B cell (primary cell): ENCODE data around the gene CYGB. TPM values are rescaled to one million over a fixed set of nuclear protein-coding genes. Genes with fewer than 3 reads are reported as not detected.

Source experiments
- ATAC-seq: fragments of 200-7000 bp; cut with Tn5 transposase; one replicate; pipeline ENCODE4 v1.10.0; 2021; ENCODE audit warnings: low read depth, mild to moderate bottlenecking, moderate number of reproducible peaks, moderate library complexity
- CTCF ChIA-PET: fragments of 350-600 bp; sonication (Branson Sonifier 250); formaldehyde crosslinking; loops from one replicate; lab custom pipeline; 2021; ENCODE audit warnings: antibody characterized with exemption, inconsistent platforms; lab: Charles Lee
- POLR2A ChIA-PET: fragments of 350-600 bp; sonication (Branson Sonifier 250); formaldehyde crosslinking; loops from one replicate; lab custom pipeline; 2021; ENCODE audit warnings: antibody characterized with exemption; lab: Charles Lee
- DNase-seq: peaks from one replicate; pipeline ENCODE4 v3.0.0; 2013
- H2AFZ ChIP-seq: 2 replicates; pipeline ENCODE4 v1.6.1; 2012; ENCODE audit warnings: mild to moderate bottlenecking, low read depth, low read length; ENCODE audit not compliant: insufficient read depth, poor library complexity, severe bottlenecking
- H3K27ac ChIP-seq, 2 donors: 1 replicate in 1 of 2; 2 replicates in 1 of 2; pipeline ENCODE4 v1.5.1; 2012 to 2013; ENCODE audit warnings: low read length in 2 of 2, mild to moderate bottlenecking in 2 of 2, moderate library complexity in 1 of 2
- H3K27me3 ChIP-seq, 4 experiments: fragments of 200-600 bp in 1 of 4; sonication (generic) in 1 of 4; replicated peaks in 1 of 4; 1 replicate in 2 of 4; 2 replicates in 2 of 4; pipeline versions ENCODE4 v1.6.1 to v1.7.0; 2013 to 2016; ENCODE audit warnings: low read length in 3 of 4, mild to moderate bottlenecking in 2 of 4, mixed read lengths in 1 of 4, moderate library complexity in 1 of 4; ENCODE audit not compliant: insufficient read depth in 4 of 4, control insufficient read depth in 3 of 4; ENCODE audit errors: control extremely low read depth in 1 of 4
- H3K36me3 ChIP-seq, 2 experiments: replicated peaks in 1 of 2; 1 replicate in 1 of 2; 2 replicates in 1 of 2; pipeline versions ENCODE4 v1.6.1 to v1.7.1; 2013; ENCODE audit warnings: low read length in 1 of 2; ENCODE audit not compliant: insufficient read depth in 2 of 2, control insufficient read depth in 1 of 2; ENCODE audit errors: control extremely low read depth in 1 of 2, extremely low read depth in 1 of 2
- H3K4me1 ChIP-seq, 2 donors: fragments of 200-600 bp in 1 of 2; sonication (generic) in 1 of 2; 1 replicate in 1 of 2; 2 replicates in 1 of 2; pipeline versions ENCODE4 v1.5.1 to v1.6.1; 2013 to 2017; ENCODE audit warnings: low read length in 2 of 2; ENCODE audit not compliant: control insufficient read depth in 2 of 2, insufficient read depth in 2 of 2
- H3K4me2 ChIP-seq: replicated peaks from 2 replicates; pipeline ENCODE3; 2012; ENCODE audit warnings: mild to moderate bottlenecking, low read depth, low read length; ENCODE audit not compliant: poor library complexity, severe bottlenecking
- H3K4me3 ChIP-seq, 5 experiments: fragments of 200-600 bp in 1 of 5; sonication (generic) in 1 of 5; 1 replicate in 3 of 5; 2 replicates in 2 of 5; pipeline versions ENCODE4 v1.5.1 to v1.7.0; 2011 to 2016; ENCODE audit warnings: low read length in 4 of 5, mild to moderate bottlenecking in 4 of 5, low read depth in 2 of 5, control low read depth in 1 of 5, moderate library complexity in 1 of 5; ENCODE audit not compliant: insufficient read depth in 1 of 5; ENCODE audit errors: control extremely low read depth in 1 of 5, extremely low read depth in 1 of 5
- H3K79me2 ChIP-seq: fragments of 200-600 bp; sonication (generic); one replicate; pipeline ENCODE4 v1.6.0; 2016; ENCODE audit warnings: low read length; ENCODE audit not compliant: control insufficient read depth, insufficient read depth
- H3K9ac ChIP-seq: fragments of 200-600 bp; sonication (generic); 2 replicates; pipeline ENCODE4 v1.6.1; 2017; ENCODE audit warnings: mild to moderate bottlenecking, low read length, moderate library complexity
- H3K9me3 ChIP-seq, 3 donors: one replicate each; pipeline versions ENCODE4 v1.6.1 to v1.7.1; 2013; ENCODE audit warnings: low read length in 2 of 3; ENCODE audit not compliant: control insufficient read depth in 2 of 3, insufficient read depth in 1 of 3; ENCODE audit errors: control extremely low read depth in 1 of 3
- H4K20me1 ChIP-seq: 2 replicates; pipeline ENCODE4 v1.6.0; 2012; ENCODE audit warnings: mild to moderate bottlenecking, low read length; ENCODE audit not compliant: insufficient read depth, control insufficient read depth, poor library complexity, severe bottlenecking
- H3K27ac Mint-ChIP-seq: one replicate; pipeline ENCODE4 v1.8.0; 2021; ENCODE audit warnings: mixed read lengths
- H3K27me3 Mint-ChIP-seq: one replicate; pipeline ENCODE4 v1.8.0; 2021; ENCODE audit warnings: mixed read lengths
- H3K4me1 Mint-ChIP-seq: one replicate; pipeline ENCODE4 v1.8.0; 2021; ENCODE audit warnings: mixed read lengths
- H3K4me3 Mint-ChIP-seq: one replicate; pipeline ENCODE4 v1.8.0; 2021; ENCODE audit warnings: mixed read lengths
- H3K9me3 Mint-ChIP-seq: one replicate; pipeline ENCODE4 v1.8.0; 2022; ENCODE audit warnings: mixed read lengths; ENCODE audit not compliant: insufficient read depth
- CTCF ChIP-seq: fragments of 200-600 bp; IDR thresholded peaks from one replicate; pipeline ENCODE4 v1.8.0; 2022; ENCODE audit warnings: antibody characterized with exemption, mild to moderate bottlenecking
- EZH2 ChIP-seq: IDR thresholded peaks from 2 replicates; pipeline ENCODE4 v1.6.1; 2012; ENCODE audit warnings: borderline replicate concordance, low read depth, mild to moderate bottlenecking, moderate library complexity, low read length; ENCODE audit not compliant: insufficient read depth, poor library complexity, severe bottlenecking
- WGBS: methylation state at CpG from one replicate; pipeline ENCODE4 v1.1.5; 2013; ENCODE audit warnings: missing lambda C conversion rate; ENCODE audit not compliant: insufficient coverage; 5-methylcytosine and 5-hydroxymethylcytosine counted together
- intact Hi-C: fragments of 100-400 bp; cut with micrococcal nuclease; formaldehyde crosslinking; loops from one replicate; pipeline ENCODE4 v1.10.0; 2022
- polyA plus RNA-seq: library from polyadenylated mRNA; depleted of rRNA; stranded (reverse); fragments of >200 nt; gene quantifications from 2 replicates; pipeline ENCODE4 v1.2.3, GENCODE V29; 2012
- total RNA-seq, 2 donors: library from RNA; stranded (reverse); fragments of 120-200 nt in 1 of 2; gene quantifications; 1 replicate in 1 of 2; 2 replicates in 1 of 2; pipeline versions ENCODE4 v1.2.3 to v1.2.4, GENCODE V29; 2013 to 2022

Gene CYGB
- total and polyA plus RNA-seq, 2 donors (not counting 1 experiment from before 2014, with no cell fraction given): 0.42 to 2.7 TPM

- Mint-ChIP-seq H3K4me3 (no peak overlapping the region), H3K4me1 (peaks cover 3% of the 10 kb centered on the region), H3K27me3 (peaks cover 27% of the 10 kb centered on the region), H3K9me3 (no peaks in the 10 kb centered on the region), H3K27ac (no peak overlapping the region)
- intact Hi-C loops: loop anchor here (5.0 kb wide), 2 partner anchors 37 to 77 kb away; partner anchors contain the start of gene AANAT
- Histone ChIP-seq H4K20me1 (no peaks in the 10 kb centered on the region), H3K79me2 (no peaks in the 10 kb centered on the region), H3K27me3 (peaks cover 0 to 18% (median 7%) of the 10 kb centered on the region in 4 experiments), H3K4me2 (no peak overlapping the region), H3K36me3 (peaks cover 0 to 3% of the 10 kb centered on the region in 2 experiments), H3K9me3 (peaks cover 0 to 6% (median 0%) of the 10 kb centered on the region in 3 donors), H3K9ac (no peak overlapping the region), H2AFZ (no peak overlapping the region), H3K4me1 (peaks cover 13 to 16% of the 10 kb centered on the region in 2 donors), H3K4me3 (no peak overlapping the region), H3K27ac (no peak overlapping the region)
- CTCF ChIA-PET: interaction anchor here (1.0 to 5.6 kb wide), 9 partner anchors 10 to 159 kb away, joined by 3 to 156 read pairs (median 5); partner anchors contain the start of gene AANAT
- ATAC-seq: no peak
- DNase-seq: no peak
- POLR2A ChIA-PET: interaction anchor here (1.6 to 1.7 kb wide), 2 partner anchors 17 kb away, joined by 7 read pairs; no protein-coding TSS in a partner anchor
- TF ChIP-seq CTCF (no peak), EZH2 (no peak)
- 61% methylated on average over 22 of the region's 24 CpGs for WGBS
These were observed 7.2 kb upstream of the CYGB start for GRCh38 chr17:76544546-76545365.
